ENCODE data around the gene CD164L2. TPM values are rescaled to one million over a fixed set of nuclear protein-coding genes. Genes with fewer than 3 reads are reported as not detected.

The CD164L2 gene
- total and polyA plus RNA-seq, 7 donors = not detected

DNA sequence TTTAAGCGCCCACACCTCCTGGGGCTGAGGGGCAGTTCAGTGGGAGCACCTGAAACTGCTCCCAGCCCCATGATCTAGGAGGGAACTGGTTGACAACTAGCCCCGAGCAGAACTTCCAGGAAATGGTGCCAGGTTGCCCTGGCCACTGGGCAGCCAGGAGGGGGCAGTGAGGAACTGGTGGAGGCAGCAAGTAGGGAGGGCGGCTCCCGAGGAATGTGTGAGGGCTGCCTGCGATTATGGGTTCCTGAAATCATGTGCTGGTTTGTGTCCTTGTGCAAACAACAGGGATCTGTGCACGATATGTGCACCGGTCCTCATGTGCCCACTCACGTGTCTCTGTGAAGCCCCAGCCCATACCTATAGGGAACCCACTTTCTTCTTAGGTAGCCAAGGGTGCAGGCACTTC, 19.2 kb upstream of the CD164L2 start:
- intact Hi-C loops (cut with DNase I) = loop anchor here in 1 of 2 donors (5.0 kb wide), 1 partner anchor 260 kb away; no protein-coding TSS in a partner anchor

DNA sequence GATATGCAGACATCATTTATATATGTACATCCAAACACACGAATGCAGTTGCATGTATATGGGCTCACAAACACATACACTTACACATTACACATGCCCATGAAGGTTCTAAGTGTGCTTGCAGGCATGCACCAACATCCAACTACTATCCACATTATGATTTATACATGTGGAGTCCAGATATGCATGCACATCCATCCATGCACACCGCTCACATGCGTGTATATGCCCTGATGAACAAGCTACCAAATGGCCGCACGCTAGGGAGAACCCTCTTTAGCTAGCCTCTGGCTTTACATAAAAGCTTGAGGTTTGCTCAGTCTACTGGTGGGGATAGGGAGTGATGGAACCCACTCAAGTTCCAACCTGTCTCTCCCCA, 17.8 kb upstream of the CD164L2 start:
- H3K4me1 ChIP-seq = peaks cover 39% of the 10 kb centered on the region
- no peak for ATAC-seq
- H3K27me3 ChIP-seq (ENCODE audit: insufficient read depth in 3 of 3, low read length in 2 of 3) = peaks cover 0 to 3% (median 0%) of the 10 kb centered on the region in 3 donors
- H3K4me3 ChIP-seq = no peak overlapping the region
- TF ChIP-seq, protein P1, sequence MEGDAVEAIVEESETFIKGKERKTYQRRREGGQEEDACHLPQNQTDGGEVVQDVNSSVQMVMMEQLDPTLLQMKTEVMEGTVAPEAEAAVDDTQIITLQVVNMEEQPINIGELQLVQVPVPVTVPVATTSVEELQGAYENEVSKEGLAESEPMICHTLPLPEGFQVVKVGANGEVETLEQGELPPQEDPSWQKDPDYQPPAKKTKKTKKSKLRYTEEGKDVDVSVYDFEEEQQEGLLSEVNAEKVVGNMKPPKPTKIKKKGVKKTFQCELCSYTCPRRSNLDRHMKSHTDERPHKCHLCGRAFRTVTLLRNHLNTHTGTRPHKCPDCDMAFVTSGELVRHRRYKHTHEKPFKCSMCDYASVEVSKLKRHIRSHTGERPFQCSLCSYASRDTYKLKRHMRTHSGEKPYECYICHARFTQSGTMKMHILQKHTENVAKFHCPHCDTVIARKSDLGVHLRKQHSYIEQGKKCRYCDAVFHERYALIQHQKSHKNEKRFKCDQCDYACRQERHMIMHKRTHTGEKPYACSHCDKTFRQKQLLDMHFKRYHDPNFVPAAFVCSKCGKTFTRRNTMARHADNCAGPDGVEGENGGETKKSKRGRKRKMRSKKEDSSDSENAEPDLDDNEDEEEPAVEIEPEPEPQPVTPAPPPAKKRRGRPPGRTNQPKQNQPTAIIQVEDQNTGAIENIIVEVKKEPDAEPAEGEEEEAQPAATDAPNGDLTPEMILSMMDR (IDR thresholded peaks at IDR 0.05) = no peak
- H3K9me3 ChIP-seq = no peaks in the 10 kb centered on the region
- H3K27ac ChIP-seq = no peak overlapping the region
- WGBS, 3 donors = 84% methylated on average over 5 of the region's 5 CpGs
- no peak for DNase-seq
- intact Hi-C loops (cut with DNase I) = loop anchor here (2.0 to 5.0 kb wide), 2 partner anchors 202 to 261 kb away; no protein-coding TSS in a partner anchor
- no peaks in the 10 kb centered on the region for H3K36me3 ChIP-seq (ENCODE audit: insufficient read depth in 1 of 2, low read depth in 1 of 2)

More for the DNA sequence above, 19.2 kb upstream of the CD164L2 start:
- no peaks in the 10 kb centered on the region for H3K9me3 ChIP-seq
- ATAC-seq (peak; percentile 52 to 71 (median 59)), DNase-seq (peak; percentile 75 to 89)
- H3K27ac ChIP-seq = peak overlapping the region; percentile 85
- peaks cover 0 to 9% of the 10 kb centered on the region in 2 donors for H3K36me3 ChIP-seq (ENCODE audit: insufficient read depth in 1 of 2, low read depth in 1 of 2)
- TF ChIP-seq, protein P1 (IDR thresholded peaks at IDR 0.05) = peak; percentile 56
- WGBS, 3 donors = 21 to 22% (median 22%) methylated on average over 8 of the region's 8 CpGs
- peak overlapping the region; percentile 45 for H3K4me3 ChIP-seq
- peaks cover 50% of the 10 kb centered on the region for H3K4me1 ChIP-seq
- peaks cover 0 to 3% (median 0%) of the 10 kb centered on the region in 3 donors for H3K27me3 ChIP-seq (ENCODE audit: insufficient read depth in 3 of 3, low read length in 2 of 3)

DNA sequence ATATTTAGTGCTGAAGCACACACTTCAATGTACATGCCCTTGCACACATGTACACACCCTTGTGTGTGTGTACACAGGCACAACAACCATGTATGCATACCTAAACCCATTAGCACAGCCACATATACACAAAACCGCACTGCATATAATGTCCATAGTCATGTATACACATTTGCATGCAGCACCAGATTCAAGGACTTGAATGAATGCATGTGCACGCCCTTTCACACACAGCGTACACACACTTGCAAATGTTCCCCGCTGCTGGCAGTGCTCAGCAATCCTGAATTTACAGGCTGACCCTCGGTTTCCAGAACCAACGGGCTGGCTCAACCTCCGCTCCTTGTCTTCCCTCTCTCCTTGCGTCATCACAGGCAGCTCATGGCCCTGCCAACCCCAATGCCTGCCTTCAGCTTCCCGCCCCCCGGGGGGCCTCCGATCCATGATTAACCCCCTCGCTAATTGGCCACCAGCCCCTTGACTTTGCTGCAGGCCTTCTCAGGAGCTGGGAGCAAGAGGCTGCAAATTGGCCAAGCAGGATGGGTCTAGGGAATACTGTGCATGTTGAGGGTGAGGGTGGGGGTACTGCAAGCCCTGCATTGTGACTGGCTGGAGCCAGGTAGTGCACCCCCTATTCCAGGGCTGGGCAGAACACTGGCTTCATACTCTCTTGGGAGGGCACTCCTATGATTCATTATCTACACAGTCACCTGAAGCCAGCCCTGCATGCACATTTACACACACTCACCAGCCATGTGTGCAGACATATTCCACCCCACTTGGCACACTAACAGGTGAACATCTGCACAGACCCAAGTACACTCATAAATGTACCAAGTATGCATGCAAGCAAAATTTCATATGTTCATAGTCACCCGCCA, 17.2 kb upstream of the CD164L2 start:
- Histone ChIP-seq H3K4me1 (peaks cover 34% of the 10 kb centered on the region), H3K27ac (no peak overlapping the region), H3K36me3 (ENCODE audit: insufficient read depth in 1 of 2, low read depth in 1 of 2) (no peaks in the 10 kb centered on the region), H3K9me3 (no peaks in the 10 kb centered on the region), H3K4me3 (no peak overlapping the region), H3K27me3 (ENCODE audit: insufficient read depth in 3 of 3, low read length in 2 of 3) (peaks cover 0 to 3% (median 0%) of the 10 kb centered on the region in 3 donors)
- DNase-seq (no peak), ATAC-seq (no peak)
- intact Hi-C loops (cut with DNase I) = loop anchor here (2.0 to 5.0 kb wide), 2 partner anchors 202 to 262 kb away; no protein-coding TSS in a partner anchor
- WGBS, 3 donors = 38 to 49% (median 41%) methylated on average over 13 of the region's 13 CpGs
- TF ChIP-seq, protein P1 (IDR thresholded peaks at IDR 0.05) = no peak

DNA sequence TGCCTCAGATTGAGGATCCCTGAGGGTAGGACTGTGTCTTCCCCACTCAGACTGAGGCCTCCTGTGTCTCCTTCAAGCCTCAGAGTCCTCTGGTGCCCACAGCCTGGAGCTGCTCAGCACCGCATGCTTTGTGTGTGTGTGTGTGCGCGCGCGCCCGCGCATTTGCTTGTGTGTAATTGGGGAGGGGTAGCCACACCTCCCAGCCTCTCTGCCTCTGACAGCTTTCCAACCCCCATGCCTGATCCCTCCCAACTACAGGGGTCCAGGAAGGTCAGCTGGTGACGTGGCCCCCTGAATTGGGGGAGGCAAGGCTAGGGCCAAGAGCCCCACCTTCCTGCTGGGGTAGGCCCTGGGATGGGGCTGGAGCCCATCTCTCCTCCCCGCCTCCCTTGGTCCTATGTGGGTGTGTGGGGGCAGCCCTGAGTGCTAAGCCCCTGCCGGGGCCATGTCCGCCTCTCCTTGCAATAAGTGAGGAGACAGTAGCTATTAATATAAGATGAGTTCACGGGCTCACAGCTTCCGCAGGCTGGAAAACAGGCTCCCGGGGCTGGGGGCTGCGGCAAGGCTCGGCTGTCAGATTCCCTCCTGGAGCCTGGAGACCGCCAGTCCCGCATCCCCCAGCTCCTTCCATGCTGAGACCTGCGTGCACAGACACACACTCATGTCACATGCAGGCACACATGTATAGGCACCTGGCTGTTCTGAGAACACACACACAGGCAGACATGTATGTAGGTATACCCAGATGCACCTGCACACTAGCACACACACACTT, 16.3 kb upstream of the CD164L2 start:
- no peak for DNase-seq
- TF ChIP-seq, protein P1 (IDR thresholded peaks at IDR 0.05) = no peak
- no peak for ATAC-seq
- no peak overlapping the region for H3K27ac ChIP-seq
- 53 to 61% (median 56%) methylated on average over 19 of the region's 19 CpGs for WGBS, 3 donors
- no peaks in the 10 kb centered on the region for H3K36me3 ChIP-seq (ENCODE audit: insufficient read depth in 1 of 2, low read depth in 1 of 2)
- intact Hi-C loops (cut with DNase I) = loop anchor here (2.0 to 5.0 kb wide), 2 partner anchors 203 to 263 kb away; no protein-coding TSS in a partner anchor
- H3K9me3 ChIP-seq = no peaks in the 10 kb centered on the region
- H3K27me3 ChIP-seq (ENCODE audit: insufficient read depth in 3 of 3, low read length in 2 of 3) = peaks cover 0 to 3% (median 0%) of the 10 kb centered on the region in 3 donors
- H3K4me3 ChIP-seq = no peak overlapping the region
- peaks cover 25% of the 10 kb centered on the region for H3K4me1 ChIP-seq

All from psoas muscle (tissue), 8 donors.